GM21737 (cell line): Measurements from ENCODE around the gene INPP5A.

Experiments used
- ATAC-seq: cut with Tn5 transposase; IDR thresholded peaks from one replicate; pipeline ENCODE4 v1.9.1; 2021; ENCODE audit warnings: mild to moderate bottlenecking, moderate library complexity; ENCODE audit not compliant: unreplicated experiment

Gene INPP5A

DNA sequence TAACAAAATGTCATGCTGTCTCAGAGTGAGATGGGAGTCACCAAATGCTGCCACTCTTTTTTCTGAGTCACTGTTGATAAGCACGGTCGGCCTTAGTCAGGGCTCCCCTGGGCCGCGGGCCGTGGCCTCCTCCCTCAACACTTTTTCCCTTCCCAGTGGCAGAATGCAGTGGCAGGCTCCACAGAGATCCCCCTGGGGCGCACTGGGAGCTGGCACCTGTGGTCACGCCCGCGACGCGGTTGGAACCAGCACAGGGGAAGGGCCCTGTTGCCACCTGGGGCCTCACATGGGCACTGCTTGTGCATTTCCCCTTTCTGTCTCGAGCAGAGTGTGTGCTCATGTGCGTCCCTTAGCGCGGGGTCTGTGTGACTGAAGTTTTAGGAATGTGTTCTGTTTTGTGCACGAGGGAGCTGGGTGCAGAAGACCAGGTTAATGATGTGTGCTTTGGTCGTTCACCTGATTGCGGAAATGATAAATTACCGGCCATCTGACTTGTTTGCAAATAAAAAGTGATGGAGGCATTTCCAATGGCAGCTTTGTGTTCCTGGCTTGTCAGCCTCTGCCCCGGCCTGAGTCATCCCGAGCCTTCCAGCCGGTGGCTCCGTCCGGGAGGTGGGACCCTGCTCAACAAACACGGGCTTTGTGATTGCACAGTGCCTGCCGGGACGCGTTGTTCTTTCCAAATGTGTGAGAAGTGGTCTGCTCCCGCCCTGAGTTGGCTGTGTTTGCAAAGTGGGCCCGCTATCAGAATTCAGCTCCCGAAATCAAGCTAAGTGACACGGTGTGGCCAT, 147.7 kb downstream of the INPP5A start:
- ATAC-seq, result no peak

DNA sequence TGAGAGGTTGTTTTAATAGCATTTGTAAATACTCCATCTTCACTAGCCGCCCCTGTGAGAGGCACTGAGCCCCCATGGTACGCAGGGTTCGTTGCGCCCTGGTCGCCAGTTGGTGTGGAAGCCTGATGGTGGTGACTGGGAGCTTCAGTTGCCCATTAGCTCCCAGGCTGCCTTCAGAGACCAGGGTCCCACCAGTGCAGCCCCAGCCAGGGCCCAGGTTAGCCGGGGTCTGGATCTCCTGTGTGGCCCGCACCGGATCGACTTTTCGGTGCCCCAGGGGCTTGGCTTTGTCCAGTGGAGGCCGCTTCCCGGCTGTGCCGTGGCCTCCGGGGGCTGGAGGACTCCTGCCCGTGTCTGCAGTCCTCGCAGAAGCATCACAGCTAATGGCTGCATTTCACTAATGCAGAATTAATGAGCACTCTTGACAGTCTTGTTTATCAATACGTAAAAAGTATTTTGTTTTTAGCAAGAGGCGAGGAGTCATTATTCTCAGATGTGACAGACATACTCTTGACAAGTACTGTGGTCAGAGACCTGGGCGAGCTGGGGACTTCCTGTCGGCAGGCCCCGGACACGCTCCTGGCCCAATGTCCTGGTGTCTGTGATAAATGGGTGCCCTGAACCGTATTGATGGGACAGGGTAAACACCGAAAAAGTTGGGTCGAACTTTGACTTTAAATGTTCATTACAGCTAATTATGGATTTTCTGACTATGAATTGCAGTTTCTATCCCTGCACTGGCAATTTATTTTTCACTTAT, 148.5 kb downstream of the INPP5A start:
- ATAC-seq, result no peak

GRCh38 chr10:132687181-132687892, 149.8 kb downstream of the INPP5A start:
- ATAC-seq, result no peak

DNA sequence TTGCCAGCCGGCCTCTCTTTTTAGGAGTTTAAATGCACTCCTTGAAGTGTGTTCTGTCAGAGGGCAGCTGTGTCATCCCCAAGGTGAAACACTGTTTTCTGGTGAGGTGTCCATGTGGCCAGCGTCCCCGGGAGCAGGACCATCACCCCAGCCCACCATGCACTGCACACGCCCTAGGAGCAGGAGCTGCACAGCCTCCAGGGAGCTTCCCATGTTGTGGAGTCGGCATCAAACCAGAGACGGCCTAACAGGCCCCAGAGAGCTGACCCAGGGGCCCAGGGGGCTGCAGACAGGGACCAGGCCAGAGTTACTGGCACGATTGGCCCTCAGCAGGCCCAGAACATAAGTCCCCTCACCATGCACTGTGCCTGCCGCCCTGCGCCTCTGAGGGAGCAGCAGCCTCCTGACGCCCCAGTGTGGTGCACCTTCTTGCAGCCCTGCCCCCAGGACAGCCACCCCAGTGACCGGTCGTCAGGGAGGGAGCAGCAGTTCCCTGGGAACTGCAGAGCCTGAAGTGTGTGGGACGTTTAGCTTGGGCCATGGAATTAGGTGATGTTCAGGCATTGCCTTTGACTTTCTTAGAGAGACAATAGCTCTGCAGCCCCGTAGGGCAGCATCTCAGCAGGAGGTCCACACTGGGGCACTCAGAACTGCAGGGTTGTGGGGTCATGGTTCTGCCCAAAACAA, 150.4 kb downstream of the INPP5A start:
- ATAC-seq, result no peak

GRCh38 chr10:132688580-132689420, 151.2 kb downstream of the INPP5A start:
- no peak for ATAC-seq

- no peak for ATAC-seq
These were observed 152.3 kb downstream of the INPP5A start for GRCh38 chr10:132689721-132690360.

- ATAC-seq, result no peak
These were observed 152.8 kb downstream of the INPP5A start for GRCh38 chr10:132690401-132690800.

DNA sequence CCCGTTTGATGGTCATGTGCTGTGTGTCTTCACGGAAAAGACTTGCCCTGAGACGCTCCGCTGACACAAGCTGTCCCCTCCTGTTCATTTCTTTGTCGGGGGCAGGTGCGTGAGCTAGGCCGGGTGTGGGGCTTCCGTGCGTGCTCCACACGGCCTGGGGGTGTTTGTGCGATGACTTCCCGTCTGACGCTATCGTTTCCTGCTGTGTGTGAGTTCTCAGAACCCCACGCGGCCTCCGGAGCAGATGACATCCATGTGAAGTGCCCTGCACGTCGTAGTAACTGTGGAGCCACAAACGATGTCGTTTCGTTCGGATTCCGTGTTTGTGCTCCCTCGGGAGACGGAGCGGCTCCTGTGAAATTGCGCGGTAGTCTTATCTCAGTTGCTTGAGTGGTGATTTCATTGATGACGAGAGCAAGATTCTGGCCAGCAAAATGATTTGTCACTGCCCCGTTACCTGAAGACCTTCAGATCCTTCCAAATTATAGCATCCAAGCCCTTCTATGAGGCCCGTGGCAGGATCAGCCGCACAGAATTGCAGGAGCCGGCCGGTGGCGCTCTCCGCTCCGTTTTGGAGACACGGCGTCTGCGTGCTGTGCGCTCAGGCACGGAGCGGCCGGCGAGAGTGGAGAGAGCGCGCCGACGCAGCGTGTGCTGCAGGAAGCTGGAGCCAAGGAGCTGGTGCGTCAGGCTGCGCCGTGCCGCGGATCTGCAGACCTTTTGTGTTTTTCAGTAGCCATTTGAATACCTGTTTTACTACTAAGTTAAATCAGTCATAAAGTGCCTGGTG, 153.4 kb downstream of the INPP5A start:
- no peak for ATAC-seq

DNA sequence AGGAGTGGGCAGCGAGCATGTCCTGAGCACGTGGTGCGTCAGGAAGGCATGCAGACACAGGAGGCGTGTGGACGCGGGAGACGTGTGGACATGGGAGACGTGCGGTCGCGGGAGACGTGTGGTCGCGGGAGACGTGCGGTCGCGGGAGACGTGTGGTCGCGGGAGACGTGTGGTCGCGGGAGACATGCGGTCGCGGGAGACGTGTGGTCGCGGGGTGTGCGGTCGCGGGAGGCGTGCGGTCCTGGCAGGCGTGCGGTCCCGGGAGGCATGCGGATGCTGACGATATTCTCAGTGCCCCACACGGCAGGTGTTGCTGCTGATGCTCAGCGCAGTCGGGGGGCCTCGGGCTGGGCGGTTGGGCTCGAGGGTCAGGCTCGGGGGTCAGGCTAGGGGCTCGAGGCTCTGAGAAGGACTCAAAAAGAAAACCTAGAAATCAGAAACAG, 154.1 kb downstream of the INPP5A start:
- no peak for ATAC-seq

- no peak for ATAC-seq
These were observed 154.7 kb downstream of the INPP5A start for GRCh38 chr10:132692311-132692710.

- ATAC-seq, result no peak
These were observed 156.1 kb downstream of the INPP5A start for GRCh38 chr10:132693676-132694075.

GRCh38 chr10:132696204-132696603, 158.6 kb downstream of the INPP5A start:
- no peak for ATAC-seq

DNA sequence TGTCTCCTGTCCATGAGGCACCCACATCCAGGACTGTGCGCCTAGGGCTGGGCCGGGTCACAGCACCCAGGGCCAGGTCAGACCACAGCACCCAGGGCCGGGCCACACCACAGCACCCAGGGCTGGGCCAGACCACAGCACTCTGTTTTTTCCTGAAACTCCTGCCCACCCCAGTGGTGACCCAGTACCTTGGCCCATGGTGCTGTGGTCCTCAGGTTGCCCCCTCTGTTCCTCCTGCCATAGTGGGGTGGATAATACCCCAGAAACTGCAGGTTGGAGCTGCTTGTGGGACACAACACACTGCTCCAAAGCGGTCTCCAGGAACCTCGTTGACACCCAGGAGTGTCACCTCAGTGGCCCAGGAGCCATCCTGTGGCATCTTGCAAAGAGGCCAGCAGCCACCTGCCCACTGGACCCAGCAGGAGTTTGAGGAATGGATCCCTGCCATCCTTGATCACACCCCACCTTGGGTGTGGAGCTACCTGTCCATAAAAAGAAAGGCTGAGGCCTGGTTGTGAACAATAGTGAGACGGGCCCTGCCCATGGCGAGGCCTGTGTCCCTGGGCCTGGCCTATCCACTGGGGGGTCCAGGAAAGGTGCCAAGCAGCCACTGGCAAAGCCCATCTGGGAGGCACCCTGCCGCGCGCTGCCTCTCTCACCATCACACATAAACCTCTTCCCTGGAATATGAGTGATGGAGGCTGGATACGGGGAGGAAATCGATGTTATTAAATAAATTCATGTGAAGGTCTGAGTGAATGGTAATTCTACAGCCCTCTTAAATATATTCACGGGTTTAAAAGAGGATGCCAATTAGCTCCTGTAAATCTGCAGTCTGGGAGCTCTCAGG, 159.4 kb downstream of the INPP5A start:
- no peak for ATAC-seq

DNA sequence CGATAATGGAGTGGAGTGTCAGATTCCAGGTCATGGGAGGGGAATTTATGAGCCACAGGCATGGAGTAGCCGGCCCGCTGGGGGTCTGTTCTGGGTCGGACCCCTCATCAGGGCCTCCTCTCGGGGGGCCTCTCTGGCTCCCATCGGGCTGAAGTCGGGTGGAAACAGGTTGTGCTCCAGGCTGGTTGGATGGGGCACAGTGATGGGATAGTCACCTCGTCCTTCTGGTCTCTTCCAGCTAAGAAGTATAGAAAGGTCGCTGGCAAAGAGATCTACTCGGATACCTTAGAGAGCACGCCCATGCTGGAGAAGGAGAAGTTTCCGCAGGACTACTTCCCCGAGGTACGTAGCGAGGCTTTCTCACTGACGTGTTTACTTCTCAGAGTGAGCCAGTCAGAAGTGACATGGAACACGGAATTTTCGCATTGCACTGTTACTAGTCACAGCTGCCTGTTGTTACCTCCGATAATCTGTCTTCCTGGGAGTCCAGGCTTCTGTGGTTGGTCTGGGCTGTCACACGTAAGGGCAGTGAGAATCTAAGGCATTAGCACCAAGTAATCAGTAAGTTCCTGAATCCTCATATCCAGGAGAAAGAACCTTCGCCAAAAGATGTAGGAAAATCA, 160.1 kb downstream of the INPP5A start:
- ATAC-seq, result no peak

DNA sequence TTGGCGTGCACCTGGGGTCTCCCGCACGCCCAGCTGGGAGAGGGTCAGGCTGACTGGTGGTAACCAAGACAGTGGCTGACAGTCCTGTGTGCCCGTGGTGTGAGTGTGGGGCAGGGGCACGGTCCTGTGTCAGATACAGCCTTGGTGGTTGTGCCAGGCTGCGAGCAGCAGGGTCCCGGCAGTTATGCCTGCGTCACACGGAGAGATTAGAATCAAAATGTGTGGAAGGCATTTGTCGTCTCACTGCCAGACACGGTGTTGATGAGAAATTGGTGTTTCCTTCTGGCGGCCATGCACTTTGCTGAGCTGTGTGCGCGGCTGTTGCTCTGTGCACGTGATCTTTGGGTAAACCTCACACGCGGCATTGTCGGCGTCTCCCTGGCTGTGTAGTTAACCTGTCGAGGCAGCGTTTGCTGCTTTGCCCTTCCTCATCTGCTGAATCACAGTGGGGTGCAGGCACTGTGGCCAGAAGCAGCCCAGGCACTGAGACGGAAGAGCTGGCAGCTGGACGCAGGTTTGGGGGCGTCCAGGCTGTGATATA, 160.7 kb downstream of the INPP5A start:
- ATAC-seq, result no peak

- ATAC-seq, result no peak
These were observed 161.3 kb downstream of the INPP5A start for GRCh38 chr10:132698761-132699391.
